ENCODE measurements around the gene CCNE1. TPM values are rescaled to one million over a fixed set of nuclear protein-coding genes. Genes with fewer than 3 reads are reported as not detected.

Gene CCNE1
- total RNA-seq, 1 experiment from 2014 or later = 26.4 TPM

GRCh38 chr19:29873024-29873800 is 61.4 kb downstream of the CCNE1 start:
- POLR2A ChIA-PET = no interaction called here
- peak overlapping the region; percentile 42 to 49 for H3K4me3 ChIP-seq (ENCODE audit: low read depth in 2 of 2, low read length in 2 of 2)
- no TSS peak for BruUV-seq (replicated peaks)
- no peaks in the 10 kb centered on the region for H3K27me3 ChIP-seq (ENCODE audit: control insufficient read depth, insufficient read depth, low read length)
- intact Hi-C loops (cut with micrococcal nuclease; ENCODE audit: unreplicated experiment) (loop anchor here (5.0 kb wide), 1 partner anchor 101 kb away; no protein-coding TSS in a partner anchor), in situ Hi-C loops (cut with HindIII; ENCODE audit: low pct_unique_long_range_greater_than_20kb, low sequenced_read_pairs) (no loop called here)
- CTCF ChIA-PET = interaction anchor here (0.5 to 1.3 kb wide), 4 partner anchors 15 to 115 kb away, joined by 3 to 7 read pairs (median 4); no protein-coding TSS in a partner anchor
- peaks cover 15% of the 10 kb centered on the region for H3K4me1 ChIP-seq (ENCODE audit: control insufficient read depth, insufficient read depth, low read length)
- TF ChIP-seq CTCF (IDR thresholded peaks at IDR 0.05) (peak; percentile 98), TCF7L2 (IDR thresholded peaks at IDR 0.05; ENCODE audit: low read depth, low read length) (no peak)
- DNase-seq (ENCODE audit: low read depth, low spot score) (no peak), ATAC-seq (peak; percentile 92)
- H3K27ac ChIP-seq (ENCODE audit: low read length) = no peak overlapping the region
- no peaks in the 10 kb centered on the region for H3K36me3 ChIP-seq (ENCODE audit: control insufficient read depth, insufficient read depth, low read length)
- H3K9me3 ChIP-seq (ENCODE audit: control insufficient read depth, insufficient read depth, low read depth, low read length) = peaks cover 8% of the 10 kb centered on the region; the same call in 1 of the 2 replicates

Other genes starting within 250 kb of the CCNE1 start
- gene POP4, start 205.7 kb upstream of the CCNE1 start, total RNA-seq (2021; ENCODE audit: unreplicated experiment) = 116 TPM
- 22.4 TPM for gene PLEKHF1, start 146.5 kb upstream of the CCNE1 start, total RNA-seq (2021; ENCODE audit: unreplicated experiment)
- 43.4 TPM for gene C19orf12, start 96.7 kb upstream of the CCNE1 start, total RNA-seq (2021; ENCODE audit: unreplicated experiment)
- 71.0 TPM for gene URI1, start 130.2 kb downstream of the CCNE1 start, total RNA-seq (2021; ENCODE audit: unreplicated experiment)